ENCODE data around the gene SYNC.

DNA sequence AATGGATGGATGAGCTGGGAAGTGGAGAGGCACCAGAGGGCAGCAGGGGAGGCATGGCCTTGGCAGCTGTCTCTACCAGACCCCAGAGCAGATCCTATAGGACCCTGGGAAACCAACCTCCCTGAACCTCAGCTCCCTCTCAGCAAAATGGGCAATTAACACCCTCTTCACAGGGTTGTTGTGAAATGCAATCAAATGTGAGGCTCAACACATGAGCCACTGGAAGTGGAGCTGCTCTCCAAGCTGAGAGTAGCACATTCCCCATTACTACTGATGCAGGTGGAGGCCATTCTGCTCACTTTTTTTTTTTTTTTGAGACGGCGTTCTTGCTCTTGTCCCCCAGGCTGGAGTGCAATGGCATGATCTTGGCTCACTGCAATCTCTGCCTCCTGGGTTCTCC, 6.5 kb upstream of the SYNC start:
- TF ChIP-seq, protein P1, sequence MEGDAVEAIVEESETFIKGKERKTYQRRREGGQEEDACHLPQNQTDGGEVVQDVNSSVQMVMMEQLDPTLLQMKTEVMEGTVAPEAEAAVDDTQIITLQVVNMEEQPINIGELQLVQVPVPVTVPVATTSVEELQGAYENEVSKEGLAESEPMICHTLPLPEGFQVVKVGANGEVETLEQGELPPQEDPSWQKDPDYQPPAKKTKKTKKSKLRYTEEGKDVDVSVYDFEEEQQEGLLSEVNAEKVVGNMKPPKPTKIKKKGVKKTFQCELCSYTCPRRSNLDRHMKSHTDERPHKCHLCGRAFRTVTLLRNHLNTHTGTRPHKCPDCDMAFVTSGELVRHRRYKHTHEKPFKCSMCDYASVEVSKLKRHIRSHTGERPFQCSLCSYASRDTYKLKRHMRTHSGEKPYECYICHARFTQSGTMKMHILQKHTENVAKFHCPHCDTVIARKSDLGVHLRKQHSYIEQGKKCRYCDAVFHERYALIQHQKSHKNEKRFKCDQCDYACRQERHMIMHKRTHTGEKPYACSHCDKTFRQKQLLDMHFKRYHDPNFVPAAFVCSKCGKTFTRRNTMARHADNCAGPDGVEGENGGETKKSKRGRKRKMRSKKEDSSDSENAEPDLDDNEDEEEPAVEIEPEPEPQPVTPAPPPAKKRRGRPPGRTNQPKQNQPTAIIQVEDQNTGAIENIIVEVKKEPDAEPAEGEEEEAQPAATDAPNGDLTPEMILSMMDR (IDR thresholded peaks at IDR 0.05): no peak
- TF ChIP-seq POLR2A (IDR thresholded peaks at IDR 0.05) (no peak), POLR2AphosphoS5 (IDR thresholded peaks at IDR 0.05; ENCODE audit: insufficient read depth in 1 of 2, low read depth in 1 of 2) (no peak)
